CD8-positive, alpha-beta memory T cell (primary cell): ENCODE results near the gene SCAMP2. TPM values are rescaled to one million over a fixed set of nuclear protein-coding genes. Genes with fewer than 3 reads are reported as not detected.

Experiments
- CTCF ChIA-PET: fragments of 350-600 bp; sonication (Branson Sonifier 250); formaldehyde crosslinking; loops from one replicate; lab custom pipeline; 2021; ENCODE audit warnings: antibody characterized with exemption; lab: Charles Lee
- POLR2A ChIA-PET: fragments of 350-600 bp; sonication (Branson Sonifier 250); formaldehyde crosslinking; loops from one replicate; lab custom pipeline; 2021; ENCODE audit warnings: antibody characterized with exemption; lab: Charles Lee
- DNase-seq, 5 donors: peaks; one replicate each; pipeline versions ENCODE4 v3.0.0 to v3.0.0-alpha.2; 2020 to 2022; ENCODE audit warnings: mixed read lengths in 1 of 5
- H3K27ac ChIP-seq: one replicate; pipeline ENCODE4 v1.7.0; 2013; ENCODE audit warnings: low read depth, mild to moderate bottlenecking, low read length, moderate library complexity
- H3K27me3 ChIP-seq: 2 replicates; pipeline ENCODE4 v1.7.0; 2013; ENCODE audit warnings: low read length, mild to moderate bottlenecking; ENCODE audit not compliant: insufficient read depth, poor library complexity, severe bottlenecking
- H3K36me3 ChIP-seq: 2 replicates; pipeline ENCODE4 v1.7.0; 2013; ENCODE audit warnings: mild to moderate bottlenecking, low read length, moderate library complexity; ENCODE audit not compliant: insufficient read depth
- H3K4me1 ChIP-seq: 2 replicates; pipeline ENCODE4 v1.7.0; 2013; ENCODE audit warnings: mild to moderate bottlenecking, low read length, moderate library complexity; ENCODE audit not compliant: insufficient read depth
- H3K4me3 ChIP-seq: 2 replicates; pipeline ENCODE4 v1.7.0; 2013; ENCODE audit warnings: mild to moderate bottlenecking, low read length
- H3K9me3 ChIP-seq: 2 replicates; pipeline ENCODE4 v1.7.0; 2013; ENCODE audit warnings: mild to moderate bottlenecking, low read length
- H3K27ac Mint-ChIP-seq, 8 donors: one replicate each; pipeline ENCODE4 v1.8.0; 2020 to 2021; ENCODE audit warnings: mixed read lengths in 8 of 8, mild to moderate bottlenecking in 6 of 8, inconsistent platforms in 3 of 8, moderate library complexity in 3 of 8
- H3K27me3 Mint-ChIP-seq, 2 donors: one replicate each; pipeline ENCODE4 v1.8.0; 2020 to 2021; ENCODE audit warnings: mixed read lengths in 2 of 2, mild to moderate bottlenecking in 1 of 2, moderate library complexity in 1 of 2
- H3K36me3 Mint-ChIP-seq, 3 donors: one replicate each; pipeline ENCODE4 v1.8.0; 2020 to 2021; ENCODE audit warnings: mixed read lengths in 3 of 3, inconsistent platforms in 1 of 3, mild to moderate bottlenecking in 1 of 3
- H3K4me1 Mint-ChIP-seq, 3 donors: one replicate each; pipeline ENCODE4 v1.8.0; 2020 to 2021; ENCODE audit warnings: mixed read lengths in 3 of 3, inconsistent platforms in 1 of 3, mild to moderate bottlenecking in 1 of 3
- H3K4me3 Mint-ChIP-seq, 7 donors: one replicate each; pipeline ENCODE4 v1.8.0; 2020 to 2021; ENCODE audit warnings: mixed read lengths in 7 of 7, mild to moderate bottlenecking in 6 of 7, moderate library complexity in 4 of 7, inconsistent platforms in 2 of 7
- H3K9me3 Mint-ChIP-seq, 5 donors: one replicate each; pipeline ENCODE4 v1.8.0; 2020 to 2022; ENCODE audit warnings: mixed read lengths in 5 of 5, mild to moderate bottlenecking in 3 of 5, moderate library complexity in 2 of 5, inconsistent platforms in 1 of 5
- polyA plus RNA-seq: library from polyadenylated mRNA; unstranded; fragments of 300-500 nt; fragmentation: Illumina TruSeq; gene quantifications from one replicate; pipeline ENCODE4 v1.2.3, GENCODE V29; 2021
- total RNA-seq, 2 experiments: library from RNA; stranded (reverse); gene quantifications; one replicate each; pipeline ENCODE4 v1.2.3, GENCODE V29; 2021

The SCAMP2 gene
- total and polyA plus RNA-seq, 3 experiments from 2014 or later, result 82.8 to 154 (median 84.2) TPM

DNA sequence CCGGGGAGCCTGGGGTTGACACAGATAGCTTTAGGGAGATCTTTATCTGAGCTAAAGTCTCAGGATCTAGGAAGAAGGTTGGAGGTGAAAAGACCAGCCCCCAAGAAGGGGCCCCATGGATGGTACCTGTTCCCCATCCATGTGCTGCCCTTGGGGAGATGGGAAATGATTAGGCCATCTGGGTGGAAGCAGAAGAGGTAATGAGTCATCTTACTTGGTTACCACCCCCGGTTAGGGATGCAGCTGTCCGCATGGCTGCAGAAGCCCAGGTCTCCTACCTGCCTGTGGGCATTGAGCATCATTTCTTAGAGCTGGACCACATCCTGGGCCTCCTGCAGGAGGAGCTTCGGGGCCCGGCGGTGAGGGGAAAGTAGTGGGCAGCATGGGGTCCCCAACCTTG lies 49.8 kb downstream of the SCAMP2 start:
- no peak overlapping the region for H3K4me3 ChIP-seq
- Mint-ChIP-seq H3K4me3 (no peak overlapping the region), H3K27ac (no peak overlapping the region), H3K4me1 (peaks cover 4 to 16% (median 6%) of the 10 kb centered on the region in 3 donors), H3K9me3 (no peaks in the 10 kb centered on the region), H3K36me3 (peaks cover 0 to 1% (median 0%) of the 10 kb centered on the region in 3 donors), H3K27me3 (peaks cover 11 to 40% of the 10 kb centered on the region in 2 donors)
- no peaks in the 10 kb centered on the region for H3K36me3 ChIP-seq
- CTCF ChIA-PET, result no interaction called here
- POLR2A ChIA-PET, result no interaction called here
- H3K9me3 ChIP-seq, result no peaks in the 10 kb centered on the region
- H3K27ac ChIP-seq, result no peak overlapping the region
- DNase-seq, result no peak
- peaks cover 15% of the 10 kb centered on the region for H3K27me3 ChIP-seq
- H3K4me1 ChIP-seq, result peaks cover 7% of the 10 kb centered on the region

DNA sequence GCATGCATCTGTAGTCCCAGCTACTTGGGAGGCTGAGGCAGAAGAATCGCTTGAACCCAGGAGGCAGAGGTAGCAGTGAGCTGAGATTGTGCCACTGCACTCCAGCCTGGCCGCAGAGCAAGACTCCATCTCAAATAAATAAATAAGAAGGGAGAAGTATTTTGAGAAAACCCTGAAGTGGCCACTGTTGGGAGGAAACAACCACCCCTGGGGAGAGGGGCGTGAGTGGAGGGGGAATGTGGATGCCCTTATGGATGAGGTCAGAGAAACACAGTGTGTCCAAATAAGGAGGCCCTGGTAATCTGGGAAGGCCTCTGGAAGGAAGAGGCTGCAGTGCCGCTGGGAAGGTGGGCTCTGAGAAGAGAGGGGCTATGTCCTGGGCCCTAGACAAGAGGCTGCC lies 50.9 kb downstream of the SCAMP2 start:
- Mint-ChIP-seq H3K4me3 (no peak overlapping the region), H3K36me3 (peaks cover 0 to 1% (median 0%) of the 10 kb centered on the region in 3 donors), H3K27me3 (peaks cover 9 to 29% of the 10 kb centered on the region in 2 donors), H3K27ac (peak overlapping the region in 1 of 8 donors; percentile 33), H3K9me3 (no peaks in the 10 kb centered on the region), H3K4me1 (peaks cover 4 to 16% (median 6%) of the 10 kb centered on the region in 3 donors)
- Histone ChIP-seq H3K36me3 (no peaks in the 10 kb centered on the region), H3K4me3 (no peak overlapping the region), H3K9me3 (no peaks in the 10 kb centered on the region), H3K4me1 (peaks cover 9% of the 10 kb centered on the region), H3K27ac (no peak overlapping the region), H3K27me3 (peaks cover 7% of the 10 kb centered on the region)
- CTCF ChIA-PET, result no interaction called here
- POLR2A ChIA-PET, result no interaction called here
- DNase-seq, result no peak

DNA sequence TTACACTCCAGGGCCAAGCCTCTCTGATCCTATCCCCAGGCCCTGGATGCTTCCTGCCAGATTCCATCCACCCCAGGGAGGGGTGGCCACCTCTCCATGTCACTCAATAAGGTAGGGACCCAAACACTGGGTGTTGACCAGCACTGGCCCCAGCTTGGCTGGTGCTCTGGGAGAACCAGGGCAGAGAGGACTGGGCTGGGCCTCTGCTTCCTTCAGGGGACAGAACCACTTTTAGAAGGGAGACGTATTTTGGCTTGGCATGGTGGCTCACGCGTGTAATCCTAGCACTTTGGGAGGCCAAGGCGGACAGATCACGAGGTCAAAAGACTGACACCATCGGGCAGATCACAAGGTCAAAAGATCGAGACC lies 51.4 kb downstream of the SCAMP2 start:
- H3K4me1 ChIP-seq, result peaks cover 9% of the 10 kb centered on the region
- POLR2A ChIA-PET, result no interaction called here
- CTCF ChIA-PET, result interaction anchor here (0.7 kb wide), 1 partner anchor 54 kb away, joined by 3 read pairs; no protein-coding TSS in a partner anchor
- no peak for DNase-seq
- Mint-ChIP-seq H3K9me3 (no peaks in the 10 kb centered on the region), H3K4me1 (peaks cover 4 to 11% (median 6%) of the 10 kb centered on the region in 3 donors), H3K27ac (peak overlapping the region in 1 of 8 donors; percentile 33), H3K36me3 (peaks cover 0 to 1% (median 0%) of the 10 kb centered on the region in 3 donors), H3K27me3 (peaks cover 9 to 25% of the 10 kb centered on the region in 2 donors), H3K4me3 (no peak overlapping the region)
- H3K27me3 ChIP-seq, result peaks cover 3% of the 10 kb centered on the region
- no peaks in the 10 kb centered on the region for H3K9me3 ChIP-seq
- H3K4me3 ChIP-seq, result no peak overlapping the region
- no peaks in the 10 kb centered on the region for H3K36me3 ChIP-seq
- H3K27ac ChIP-seq, result no peak overlapping the region

DNA sequence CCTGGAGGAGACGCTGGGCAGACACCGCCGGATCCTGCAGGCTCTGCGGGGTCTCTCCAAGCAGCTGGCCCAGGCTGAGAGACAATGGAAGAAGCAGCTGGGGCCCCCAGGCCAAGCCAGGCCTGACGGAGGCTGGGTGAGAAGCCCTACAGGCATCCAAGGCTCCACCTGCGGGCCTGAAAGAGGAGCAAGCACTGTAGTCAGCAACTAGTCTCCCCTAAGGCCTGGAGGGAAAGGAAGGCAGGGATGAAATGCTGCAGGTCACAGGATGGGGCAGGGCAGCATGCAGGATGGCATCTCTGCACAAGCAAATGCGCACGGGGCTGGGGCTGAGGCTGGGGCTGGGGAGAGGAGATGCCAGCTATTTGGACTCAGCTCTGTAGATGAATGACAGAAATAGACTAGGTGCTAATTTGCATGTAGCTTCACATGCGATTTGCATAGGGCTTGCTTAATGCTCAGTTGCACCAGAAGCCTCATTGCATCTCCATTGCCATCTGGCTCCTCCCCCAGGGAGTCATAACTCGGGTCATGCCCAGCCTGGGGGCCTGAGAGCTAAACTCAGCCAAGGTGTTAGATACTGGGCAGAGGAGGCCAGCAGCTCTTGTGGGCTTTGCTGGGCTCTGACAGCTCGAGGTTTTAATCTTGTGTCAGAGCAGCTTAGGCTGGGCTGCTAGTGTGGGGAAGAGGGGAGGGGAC lies 51.9 kb downstream of the SCAMP2 start:
- peaks cover 0 to 1% (median 0%) of the 10 kb centered on the region in 3 donors for H3K36me3 Mint-ChIP-seq
- peaks cover 9% of the 10 kb centered on the region for H3K4me1 ChIP-seq
- H3K4me3 Mint-ChIP-seq, result no peak overlapping the region
- peaks cover 4 to 9% (median 6%) of the 10 kb centered on the region in 3 donors for H3K4me1 Mint-ChIP-seq
- H3K27me3 Mint-ChIP-seq, result peaks cover 9 to 21% of the 10 kb centered on the region in 2 donors
- no peaks in the 10 kb centered on the region for H3K27me3 ChIP-seq
- ChIA-PET POLR2A (no interaction called here), CTCF (interaction anchor here (0.7 kb wide), 1 partner anchor 53 kb away, joined by 3 read pairs; no protein-coding TSS in a partner anchor)
- H3K9me3 Mint-ChIP-seq, result no peaks in the 10 kb centered on the region
- DNase-seq, result no peak
- no peaks in the 10 kb centered on the region for H3K9me3 ChIP-seq
- H3K27ac Mint-ChIP-seq, result no peak overlapping the region
- H3K36me3 ChIP-seq, result no peaks in the 10 kb centered on the region
- H3K4me3 ChIP-seq, result no peak overlapping the region
- no peak overlapping the region for H3K27ac ChIP-seq

DNA sequence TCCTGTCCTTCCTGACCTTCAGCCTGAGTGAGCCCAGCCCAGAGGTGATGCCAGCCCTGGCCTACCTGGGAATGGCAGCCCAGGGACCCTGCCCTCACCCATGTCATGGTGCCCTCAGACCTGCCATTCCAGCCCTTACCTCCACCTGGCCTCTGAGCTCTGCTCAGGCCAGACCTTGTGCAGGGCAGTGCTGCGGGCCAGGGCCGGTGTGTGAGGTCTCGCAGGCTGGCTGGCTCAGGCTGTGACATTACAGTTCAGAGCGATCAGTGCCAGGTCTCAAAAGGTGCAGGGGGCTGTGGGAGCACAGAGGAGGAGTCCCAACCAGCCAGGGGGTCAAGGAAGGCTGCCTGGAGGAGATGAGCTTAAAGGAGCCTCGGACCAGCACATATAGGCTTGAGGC lies 53.1 kb downstream of the SCAMP2 start:
- Mint-ChIP-seq H3K27ac (no peak overlapping the region), H3K9me3 (no peaks in the 10 kb centered on the region), H3K4me1 (peaks cover 4 to 9% (median 6%) of the 10 kb centered on the region in 3 donors), H3K36me3 (peaks cover 0 to 1% (median 0%) of the 10 kb centered on the region in 3 donors), H3K27me3 (peaks cover 6 to 19% of the 10 kb centered on the region in 2 donors), H3K4me3 (no peak overlapping the region)
- H3K4me3 ChIP-seq, result no peak overlapping the region
- no peaks in the 10 kb centered on the region for H3K27me3 ChIP-seq
- DNase-seq, result no peak
- H3K36me3 ChIP-seq, result no peaks in the 10 kb centered on the region
- peaks cover 9% of the 10 kb centered on the region for H3K4me1 ChIP-seq
- ChIA-PET POLR2A (no interaction called here), CTCF (no interaction called here)
- H3K9me3 ChIP-seq, result no peaks in the 10 kb centered on the region
- H3K27ac ChIP-seq, result no peak overlapping the region

DNA sequence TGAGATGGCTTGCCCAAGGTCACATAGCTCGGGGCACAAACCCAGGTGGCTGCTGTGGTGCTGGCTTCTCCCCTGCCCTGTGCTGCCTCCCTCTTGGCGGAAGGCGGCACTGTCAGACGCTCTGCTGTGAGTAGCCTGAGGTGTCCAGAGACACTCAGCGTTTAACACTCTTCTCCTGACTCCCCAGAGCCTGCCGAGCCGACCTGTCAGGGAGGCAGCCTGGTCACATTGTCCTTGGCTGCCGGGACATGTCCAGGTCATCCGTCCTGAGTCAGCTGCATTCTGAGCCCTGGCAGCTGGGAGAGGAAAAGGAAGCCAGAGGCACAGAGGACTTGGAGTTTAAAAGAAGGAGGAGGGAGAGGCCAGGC lies 55.8 kb downstream of the SCAMP2 start:
- DNase-seq, result no peak
- Mint-ChIP-seq H3K36me3 (no peaks in the 10 kb centered on the region), H3K27me3 (peaks cover 1 to 11% of the 10 kb centered on the region in 2 donors), H3K4me3 (no peak overlapping the region), H3K9me3 (no peaks in the 10 kb centered on the region), H3K27ac (no peak overlapping the region), H3K4me1 (peaks cover 4 to 9% (median 4%) of the 10 kb centered on the region in 3 donors)
- Histone ChIP-seq H3K27ac (no peak overlapping the region), H3K36me3 (no peaks in the 10 kb centered on the region), H3K27me3 (no peaks in the 10 kb centered on the region), H3K4me1 (peaks cover 9% of the 10 kb centered on the region), H3K9me3 (no peaks in the 10 kb centered on the region), H3K4me3 (no peak overlapping the region)
- ChIA-PET POLR2A (no interaction called here), CTCF (no interaction called here)

DNA sequence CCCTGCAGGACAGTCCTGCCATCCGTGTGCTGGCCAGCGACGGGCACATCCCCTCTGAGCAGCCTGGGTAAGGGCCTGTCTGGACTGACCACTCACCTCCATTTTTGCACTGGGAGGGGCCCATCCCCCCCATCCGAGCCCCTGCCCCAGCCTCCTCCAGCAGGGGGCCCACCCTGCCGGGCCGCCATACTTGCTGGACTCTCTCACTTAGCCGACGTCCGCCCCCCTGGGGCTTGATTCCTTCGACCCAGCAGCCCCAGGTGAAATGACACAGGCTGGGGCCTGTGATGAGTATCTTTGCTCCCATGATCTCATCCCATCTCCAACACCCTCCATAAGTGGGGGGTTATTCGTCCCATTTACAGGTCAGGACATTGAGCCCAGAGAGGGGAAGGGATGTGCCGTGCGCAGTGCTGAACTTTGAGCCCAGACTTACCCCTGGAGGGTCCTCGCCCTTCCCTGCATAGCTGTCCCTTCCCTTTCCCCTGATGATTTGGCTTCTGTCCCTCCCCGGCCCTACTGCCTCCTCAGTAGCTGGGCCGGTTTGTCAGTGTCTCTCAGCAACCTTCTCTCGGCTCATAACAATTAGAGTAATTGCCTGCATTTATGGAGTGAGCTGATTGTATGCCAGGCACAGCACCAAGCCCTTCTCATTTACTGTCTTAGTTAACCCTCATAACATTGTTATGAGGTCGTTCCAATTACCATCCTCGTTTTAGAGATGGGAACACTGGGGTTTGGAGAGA lies 56.4 kb downstream of the SCAMP2 start:
- ChIA-PET CTCF (interaction anchor here (1.3 kb wide), 1 partner anchor 23 kb away, joined by 5 read pairs; no protein-coding TSS in a partner anchor), POLR2A (no interaction called here)
- no peaks in the 10 kb centered on the region for H3K27me3 ChIP-seq
- no peaks in the 10 kb centered on the region for H3K9me3 Mint-ChIP-seq
- no peak overlapping the region for H3K27ac ChIP-seq
- H3K4me3 ChIP-seq, result no peak overlapping the region
- peaks cover 4 to 9% (median 4%) of the 10 kb centered on the region in 3 donors for H3K4me1 Mint-ChIP-seq
- H3K36me3 Mint-ChIP-seq, result no peaks in the 10 kb centered on the region
- no peaks in the 10 kb centered on the region for H3K9me3 ChIP-seq
- no peaks in the 10 kb centered on the region for H3K36me3 ChIP-seq
- no peak overlapping the region for H3K4me3 Mint-ChIP-seq
- peaks cover 9% of the 10 kb centered on the region for H3K4me1 ChIP-seq
- no peak for DNase-seq
- H3K27ac Mint-ChIP-seq, result peak overlapping the region in 3 of 8 donors; percentile 55 to 77 (median 64)
- peaks cover 1 to 11% of the 10 kb centered on the region in 2 donors for H3K27me3 Mint-ChIP-seq

DNA sequence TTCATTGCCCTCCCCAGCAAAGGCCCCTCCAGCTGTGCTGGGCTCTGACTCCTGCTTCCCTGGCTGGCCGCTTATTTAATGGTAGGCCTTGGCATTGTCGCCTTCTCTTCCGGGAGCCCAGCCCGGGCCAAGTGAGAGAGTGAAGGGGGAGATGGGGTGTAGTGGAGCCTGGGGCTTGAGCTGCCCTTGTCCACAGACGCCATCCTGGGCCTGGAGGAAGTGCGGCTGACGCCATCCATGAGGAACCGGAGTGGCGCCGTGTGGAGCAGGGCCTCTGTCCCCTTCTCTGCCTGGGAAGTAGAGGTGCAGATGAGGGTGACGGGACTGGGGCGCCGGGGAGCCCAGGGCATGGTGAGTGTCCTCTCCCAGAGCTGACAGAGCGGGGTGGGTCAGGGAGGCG lies 57.2 kb downstream of the SCAMP2 start:
- no peaks in the 10 kb centered on the region for H3K36me3 Mint-ChIP-seq
- POLR2A ChIA-PET, result no interaction called here

More for the DNA sequence above, 57.2 kb downstream of the SCAMP2 start:
- H3K4me3 Mint-ChIP-seq, result no peak overlapping the region
- Histone ChIP-seq H3K4me3 (no peak overlapping the region), H3K9me3 (no peaks in the 10 kb centered on the region), H3K27ac (no peak overlapping the region), H3K27me3 (no peaks in the 10 kb centered on the region), H3K4me1 (peaks cover 9% of the 10 kb centered on the region), H3K36me3 (no peaks in the 10 kb centered on the region)
- DNase-seq, result no peak
- no peaks in the 10 kb centered on the region for H3K9me3 Mint-ChIP-seq
- peaks cover 4 to 9% (median 4%) of the 10 kb centered on the region in 3 donors for H3K4me1 Mint-ChIP-seq
- CTCF ChIA-PET, result interaction anchor here (0.7 to 2.8 kb wide), 4 partner anchors 10 to 22 kb away, joined by 3 to 8 read pairs (median 4); no protein-coding TSS in a partner anchor
- peaks cover 1 to 11% of the 10 kb centered on the region in 2 donors for H3K27me3 Mint-ChIP-seq
- H3K27ac Mint-ChIP-seq, result no peak overlapping the region
